GM23248 (cell line): ENCODE data around the gene CSNK1G1.

Experiments used
- EZH2 ChIP-seq: fragments of 200-600 bp; sonication (generic); IDR thresholded peaks from 2 replicates; pipeline ENCODE4 v1.6.1; 2018; ENCODE audit warnings: antibody characterized with exemption, mild to moderate bottlenecking; ENCODE audit not compliant: insufficient read depth, poor library complexity, severe bottlenecking
- EZH2phosphoT487 ChIP-seq: fragments of 200-600 bp; sonication (generic); IDR thresholded peaks from 2 replicates; pipeline ENCODE4 v1.6.1; 2018; ENCODE audit warnings: antibody characterized with exemption, moderate library complexity, mild to moderate bottlenecking, low read depth; ENCODE audit not compliant: insufficient read depth

DNA sequence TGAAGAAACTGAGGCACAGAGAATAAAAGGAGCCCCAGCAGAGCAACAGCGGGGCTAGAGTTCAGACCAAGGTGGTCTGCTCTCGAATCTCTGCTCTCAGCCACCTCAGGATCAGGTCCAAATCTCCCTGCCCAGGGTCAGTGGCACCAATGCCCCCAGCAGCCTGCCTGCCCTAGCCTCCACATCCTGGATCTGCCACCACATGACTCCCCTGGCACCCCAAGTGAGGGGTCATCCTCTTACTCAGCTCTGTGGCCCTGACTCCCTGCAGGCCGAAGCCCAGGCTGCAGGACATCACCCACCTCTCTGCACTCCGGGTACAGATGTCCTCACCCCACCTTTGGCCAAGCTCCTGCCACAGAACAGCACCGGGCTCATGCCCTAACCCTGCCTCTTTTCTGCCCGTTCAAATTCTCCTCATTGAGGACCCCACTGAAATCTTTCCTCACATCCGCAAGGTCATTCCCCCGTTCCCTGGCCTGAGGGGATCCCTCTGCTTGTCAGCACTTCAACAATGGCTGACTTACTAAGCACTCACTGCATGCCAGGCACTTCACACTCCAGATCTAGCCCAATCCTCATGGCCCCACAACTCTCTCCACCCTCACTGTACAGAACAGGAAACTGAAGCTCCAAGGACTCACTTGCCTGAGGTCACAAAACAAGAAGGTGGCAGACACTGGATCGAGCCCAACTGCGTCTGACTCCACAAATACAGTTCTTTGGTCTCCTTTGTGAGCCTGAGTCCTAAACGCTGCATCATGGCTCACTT is 197.4 kb downstream of the CSNK1G1 start:
- TF ChIP-seq EZH2phosphoT487 (no peak), EZH2 (no peak)
